HepG2 (cell line): ENCODE measurements around the gene CCL16. TPM values are rescaled to one million over a fixed set of nuclear protein-coding genes. Genes with fewer than 3 reads are reported as not detected.
A peak's percentile ranks its signal among the peaks of the same experiment; 100 is the strongest.

Experiments
- ATF7 ChIP-seq, 2 experiments: fragments of 450-650 bp in 1 of 2; sonication (generic) in 1 of 2; formaldehyde crosslinking in 1 of 2; IDR thresholded peaks; 2 replicates each; pipeline versions ENCODE4 v1.4.0 to v1.6.1; 2016 to 2020; ENCODE audit warnings: antibody characterized with exemption in 1 of 2, mild to moderate bottlenecking in 1 of 2, missing genetic modification reagents in 1 of 2
- FOSL2 ChIP-seq: sonication (generic); formaldehyde crosslinking; IDR thresholded peaks from 2 replicates; pipeline ENCODE4 v1.4.0; 2020; ENCODE audit warnings: missing genetic modification reagents
- HNF4G ChIP-seq, 2 experiments: sonication (generic) in 1 of 2; formaldehyde crosslinking in 1 of 2; IDR thresholded peaks; 2 replicates each; pipeline versions ENCODE4 v1.4.0 to v1.6.1; 2011 to 2020; ENCODE audit warnings: borderline replicate concordance in 2 of 2, low read depth in 2 of 2, mild to moderate bottlenecking in 2 of 2, low read length in 1 of 2, missing genetic modification reagents in 1 of 2, moderate library complexity in 1 of 2
- MAFG ChIP-seq: sonication (generic); formaldehyde crosslinking; IDR thresholded peaks from 2 replicates; pipeline ENCODE4 v1.5.1; 2020; ENCODE audit warnings: mild to moderate bottlenecking, missing genetic modification reagents
- SALL1 ChIP-seq: sonication (generic); formaldehyde crosslinking; IDR thresholded peaks from 2 replicates; pipeline ENCODE4 v1.8.0; 2022; ENCODE audit warnings: mild to moderate bottlenecking, missing genetic modification reagents
- ZNF10 ChIP-seq: sonication (generic); formaldehyde crosslinking; IDR thresholded peaks from 2 replicates; pipeline ENCODE4 v1.4.0; 2020; ENCODE audit warnings: mild to moderate bottlenecking, low read depth, missing genetic modification reagents, borderline replicate concordance
- ZNF496 ChIP-seq: sonication (generic); formaldehyde crosslinking; IDR thresholded peaks from 2 replicates; pipeline ENCODE4 v1.8.1; 2023; ENCODE audit warnings: mild to moderate bottlenecking, moderate library complexity, missing genetic modification reagents; ENCODE audit not compliant: insufficient replicate concordance
- ZNF775 ChIP-seq: sonication (generic); formaldehyde crosslinking; IDR thresholded peaks from 2 replicates; pipeline ENCODE4 v1.4.0; 2020; ENCODE audit warnings: missing genetic modification reagents, mild to moderate bottlenecking, moderate library complexity, borderline replicate concordance
- polyA plus RNA-seq, 8 experiments: library from polyadenylated mRNA; depleted of rRNA in 3 of 8; stranded (reverse) in 7 of 8; unstranded in 1 of 8; fragments of >200 nt; fragmentation: Illumina TruSeq in 4 of 8; extraction: Trizol in 4 of 8; gene quantifications; 2 replicates each; pipeline versions ENCODE4 v1.2.1 to v1.2.3, GENCODE V29; 2011 to 2016; ENCODE audit warnings: low read depth in 4 of 8, missing spikeins in 1 of 8, mixed read lengths in 1 of 8; ENCODE audit not compliant: insufficient read depth in 1 of 8
- total RNA-seq, 5 experiments: library from RNA; depleted of rRNA; stranded (reverse); fragments of >200 nt; fragmentation: Illumina TruSeq; extraction: Trizol; gene quantifications; 2 replicates each; pipeline ENCODE4 v1.2.3, GENCODE V29; 2016; ENCODE audit warnings: low read depth in 1 of 5
- TF ChIP-seq, protein P1 (sequence below): sonication (generic); formaldehyde crosslinking; conservative IDR thresholded peaks from 2 replicates; pipeline ENCODE4 v1.4.0; 2020; ENCODE audit warnings: missing genetic modification reagents
- TF ChIP-seq, protein P2 (sequence below): sonication (generic); formaldehyde crosslinking; IDR thresholded peaks from 2 replicates; pipeline ENCODE4 v1.5.1; 2020; ENCODE audit warnings: mild to moderate bottlenecking, missing genetic modification reagents, borderline replicate concordance
- TF ChIP-seq, protein P3 (sequence below): sonication (generic); formaldehyde crosslinking; IDR thresholded peaks from 2 replicates; pipeline ENCODE4 v1.9.0; 2021; ENCODE audit warnings: missing genetic modification reagents, borderline replicate concordance
- TF ChIP-seq, protein P4 (sequence below), 2 experiments: sonication (generic) in 1 of 2; formaldehyde crosslinking in 1 of 2; IDR thresholded peaks; 2 replicates each; pipeline versions ENCODE4 v1.6.1 to v1.9.0; 2014 to 2022; ENCODE audit warnings: antibody characterized with exemption in 1 of 2, borderline replicate concordance in 1 of 2, inconsistent platforms in 1 of 2, low read depth in 1 of 2, missing genetic modification reagents in 1 of 2

Gene CCL16
- total and polyA plus RNA-seq, 2 of the 13 experiments (the other 11 are each of a cell fraction or from before 2014, with no cell fraction given) = 2.0 to 14.7 TPM

DNA sequence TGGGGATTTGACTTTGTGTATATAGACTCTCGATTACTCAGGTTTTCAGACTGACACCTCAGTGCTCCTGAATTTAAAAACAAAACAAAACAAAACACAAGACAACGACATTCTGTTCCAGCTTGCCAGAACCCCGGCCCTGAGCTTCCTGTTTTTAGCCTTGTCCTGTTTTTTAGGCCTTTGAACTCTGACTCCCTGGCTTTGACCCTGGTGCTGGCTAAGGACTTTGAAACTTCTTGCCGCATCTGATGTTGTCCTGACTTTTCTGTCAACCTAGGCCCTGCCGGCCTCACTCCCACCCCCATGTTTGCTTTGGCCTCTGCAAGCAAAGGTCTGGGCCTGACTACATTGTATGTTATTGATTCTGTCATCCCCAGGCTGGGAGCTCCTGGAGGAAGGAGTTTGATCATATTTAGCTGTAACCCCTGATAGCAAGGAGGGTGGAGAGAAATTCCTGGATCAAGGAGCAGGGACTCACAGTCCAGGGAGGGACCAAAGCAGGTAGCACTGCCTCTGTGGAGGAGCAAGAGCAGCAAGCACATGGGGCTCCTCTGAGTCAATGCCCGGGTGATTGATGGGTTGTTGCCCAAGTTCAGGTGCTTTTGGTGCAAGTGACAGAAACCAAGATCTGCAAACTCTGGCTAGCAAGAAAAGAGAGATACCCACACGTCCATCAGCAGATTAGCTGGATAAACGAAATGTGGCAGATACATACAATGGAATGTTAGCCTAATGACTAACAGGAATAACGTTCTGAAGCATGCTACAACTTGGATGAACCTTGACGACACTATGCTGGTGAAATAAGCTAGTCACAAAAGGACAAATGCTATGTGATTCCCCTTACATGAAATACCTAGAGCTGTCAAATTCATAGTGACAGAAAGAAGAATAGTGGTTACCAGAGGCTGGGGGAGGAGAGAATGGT is 7.7 kb downstream of the CCL16 start (continued):
- TF ChIP-seq, protein P1, sequence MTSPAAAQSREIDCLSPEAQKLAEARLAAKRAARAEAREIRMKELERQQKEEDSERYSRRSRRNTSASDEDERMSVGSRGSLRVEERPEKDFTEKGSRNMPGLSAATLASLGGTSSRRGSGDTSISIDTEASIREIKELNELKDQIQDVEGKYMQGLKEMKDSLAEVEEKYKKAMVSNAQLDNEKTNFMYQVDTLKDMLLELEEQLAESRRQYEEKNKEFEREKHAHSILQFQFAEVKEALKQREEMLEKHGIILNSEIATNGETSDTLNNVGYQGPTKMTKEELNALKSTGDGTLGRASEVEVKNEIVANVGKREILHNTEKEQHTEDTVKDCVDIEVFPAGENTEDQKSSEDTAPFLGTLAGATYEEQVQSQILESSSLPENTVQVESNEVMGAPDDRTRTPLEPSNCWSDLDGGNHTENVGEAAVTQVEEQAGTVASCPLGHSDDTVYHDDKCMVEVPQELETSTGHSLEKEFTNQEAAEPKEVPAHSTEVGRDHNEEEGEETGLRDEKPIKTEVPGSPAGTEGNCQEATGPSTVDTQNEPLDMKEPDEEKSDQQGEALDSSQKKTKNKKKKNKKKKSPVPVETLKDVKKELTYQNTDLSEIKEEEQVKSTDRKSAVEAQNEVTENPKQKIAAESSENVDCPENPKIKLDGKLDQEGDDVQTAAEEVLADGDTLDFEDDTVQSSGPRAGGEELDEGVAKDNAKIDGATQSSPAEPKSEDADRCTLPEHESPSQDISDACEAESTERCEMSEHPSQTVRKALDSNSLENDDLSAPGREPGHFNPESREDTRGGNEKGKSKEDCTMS (CRISPR knock-in tag) = no peak
- TF ChIP-seq, protein P2, sequence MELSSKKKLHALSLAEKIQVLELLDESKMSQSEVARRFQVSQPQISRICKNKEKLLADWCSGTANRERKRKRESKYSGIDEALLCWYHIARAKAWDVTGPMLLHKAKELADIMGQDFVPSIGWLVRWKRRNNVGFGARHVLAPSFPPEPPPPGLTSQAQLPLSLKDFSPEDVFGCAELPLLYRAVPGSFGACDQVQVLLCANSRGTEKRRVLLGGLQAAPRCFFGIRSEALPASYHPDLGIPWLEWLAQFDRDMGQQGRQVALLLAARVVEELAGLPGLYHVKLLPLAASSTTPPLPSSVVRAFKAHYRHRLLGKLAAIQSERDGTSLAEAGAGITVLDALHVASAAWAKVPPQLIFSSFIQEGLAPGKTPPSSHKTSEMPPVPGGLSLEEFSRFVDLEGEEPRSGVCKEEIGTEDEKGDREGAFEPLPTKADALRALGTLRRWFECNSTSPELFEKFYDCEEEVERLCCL (CRISPR knock-in tag) = 0 out of 2 replicates have a peak, but pooled peaks have one; percentile 31
- TF ChIP-seq HNF4G (IDR thresholded peaks at IDR 0.05; ENCODE audit: borderline replicate concordance, low read depth, low read length) = peak; percentile 99
- TF ChIP-seq HNF4G (CRISPR knock-in tag; IDR thresholded peaks at IDR 0.05; ENCODE audit: borderline replicate concordance, low read depth) = peak; percentile 100
- TF ChIP-seq, protein P3, sequence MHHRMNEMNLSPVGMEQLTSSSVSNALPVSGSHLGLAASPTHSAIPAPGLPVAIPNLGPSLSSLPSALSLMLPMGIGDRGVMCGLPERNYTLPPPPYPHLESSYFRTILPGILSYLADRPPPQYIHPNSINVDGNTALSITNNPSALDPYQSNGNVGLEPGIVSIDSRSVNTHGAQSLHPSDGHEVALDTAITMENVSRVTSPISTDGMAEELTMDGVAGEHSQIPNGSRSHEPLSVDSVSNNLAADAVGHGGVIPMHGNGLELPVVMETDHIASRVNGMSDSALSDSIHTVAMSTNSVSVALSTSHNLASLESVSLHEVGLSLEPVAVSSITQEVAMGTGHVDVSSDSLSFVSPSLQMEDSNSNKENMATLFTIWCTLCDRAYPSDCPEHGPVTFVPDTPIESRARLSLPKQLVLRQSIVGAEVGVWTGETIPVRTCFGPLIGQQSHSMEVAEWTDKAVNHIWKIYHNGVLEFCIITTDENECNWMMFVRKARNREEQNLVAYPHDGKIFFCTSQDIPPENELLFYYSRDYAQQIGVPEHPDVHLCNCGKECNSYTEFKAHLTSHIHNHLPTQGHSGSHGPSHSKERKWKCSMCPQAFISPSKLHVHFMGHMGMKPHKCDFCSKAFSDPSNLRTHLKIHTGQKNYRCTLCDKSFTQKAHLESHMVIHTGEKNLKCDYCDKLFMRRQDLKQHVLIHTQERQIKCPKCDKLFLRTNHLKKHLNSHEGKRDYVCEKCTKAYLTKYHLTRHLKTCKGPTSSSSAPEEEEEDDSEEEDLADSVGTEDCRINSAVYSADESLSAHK (CRISPR knock-in tag) = no peak
- TF ChIP-seq MAFG = no peak
- no peak for TF ChIP-seq ZNF496
- no peak for TF ChIP-seq ZNF10 (CRISPR knock-in tag)
- TF ChIP-seq ATF7 (IDR thresholded peaks at IDR 0.05) = no peak
- TF ChIP-seq ATF7 (CRISPR knock-in tag; IDR thresholded peaks at IDR 0.05) = peak; percentile 93
- TF ChIP-seq SALL1 = peak; percentile 100
- TF ChIP-seq FOSL2 (CRISPR knock-in tag) = peak; percentile 89
- TF ChIP-seq ZNF775 = no peak
- TF ChIP-seq, protein P4, sequence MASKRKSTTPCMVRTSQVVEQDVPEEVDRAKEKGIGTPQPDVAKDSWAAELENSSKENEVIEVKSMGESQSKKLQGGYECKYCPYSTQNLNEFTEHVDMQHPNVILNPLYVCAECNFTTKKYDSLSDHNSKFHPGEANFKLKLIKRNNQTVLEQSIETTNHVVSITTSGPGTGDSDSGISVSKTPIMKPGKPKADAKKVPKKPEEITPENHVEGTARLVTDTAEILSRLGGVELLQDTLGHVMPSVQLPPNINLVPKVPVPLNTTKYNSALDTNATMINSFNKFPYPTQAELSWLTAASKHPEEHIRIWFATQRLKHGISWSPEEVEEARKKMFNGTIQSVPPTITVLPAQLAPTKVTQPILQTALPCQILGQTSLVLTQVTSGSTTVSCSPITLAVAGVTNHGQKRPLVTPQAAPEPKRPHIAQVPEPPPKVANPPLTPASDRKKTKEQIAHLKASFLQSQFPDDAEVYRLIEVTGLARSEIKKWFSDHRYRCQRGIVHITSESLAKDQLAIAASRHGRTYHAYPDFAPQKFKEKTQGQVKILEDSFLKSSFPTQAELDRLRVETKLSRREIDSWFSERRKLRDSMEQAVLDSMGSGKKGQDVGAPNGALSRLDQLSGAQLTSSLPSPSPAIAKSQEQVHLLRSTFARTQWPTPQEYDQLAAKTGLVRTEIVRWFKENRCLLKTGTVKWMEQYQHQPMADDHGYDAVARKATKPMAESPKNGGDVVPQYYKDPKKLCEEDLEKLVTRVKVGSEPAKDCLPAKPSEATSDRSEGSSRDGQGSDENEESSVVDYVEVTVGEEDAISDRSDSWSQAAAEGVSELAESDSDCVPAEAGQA (IDR thresholded peaks at IDR 0.05; ENCODE audit: low read depth) = 0 out of 2 replicates have a peak, but pooled peaks have one; percentile 41
- TF ChIP-seq, protein P4 (CRISPR knock-in tag; IDR thresholded peaks at IDR 0.05; ENCODE audit: borderline replicate concordance) = no peak
